Hepatocyte (in vitro differentiated cells): ENCODE results near the gene COL4A2.

Experiments used
- CTCF ChIP-seq: fragments of 200-600 bp; sonication (generic); IDR thresholded peaks from 2 replicates; pipeline ENCODE4 v1.5.1; 2016; ENCODE audit warnings: antibody characterized with exemption, mild to moderate bottlenecking; ENCODE audit not compliant: poor library complexity
- EZH2 ChIP-seq: fragments of 200-600 bp; sonication (generic); IDR thresholded peaks from 2 replicates; pipeline ENCODE4 v1.6.1; 2016; ENCODE audit warnings: antibody characterized with exemption, mild to moderate bottlenecking, borderline replicate concordance

- TF ChIP-seq CTCF (no peak), EZH2 (no peak)
These were observed 34.6 kb downstream of the COL4A2 start for GRCh38 chr13:110341445-110342244.
